ENCODE data around the gene COLGALT1.
"Not testable (repeated sequence)": the region's sequence is repeated elsewhere in the genome, so short reads cannot be mapped to it uniquely, and the experiment has no call there.

COLGALT1 gene

GRCh38 chr19:17517898-17518297 lies 37.6 kb upstream of the COLGALT1 start:
- Histone ChIP-seq H4K20me1 (peaks cover 0 to 5% (median 0%) of the 10 kb centered on the region in 11 experiments; a peak in 2 of 22 replicates), H3K36me3 (peaks cover 52 to 74% (median 64%) of the 10 kb centered on the region in 11 experiments), H3K4me3 (peak overlapping the region in 9 of 10 experiments; percentile 5 to 50 (median 28); a peak in 11 of 20 replicates), H3K4me1 (peaks cover 37 to 67% (median 59%) of the 10 kb centered on the region in 10 experiments), H3K9me3 (replicated peaks in 1 of 11) (peaks cover 23 to 34% (median 31%) of the 10 kb centered on the region in 11 experiments), H3K9ac (no peak overlapping the region), H3K27ac (no peak overlapping the region), H3K4me2 (no peak overlapping the region), H3K27me3 (no peaks in the 10 kb centered on the region)
- TF ChIP-seq Cebpa-rat (IDR thresholded peaks at IDR 0.05): no peak

DNA sequence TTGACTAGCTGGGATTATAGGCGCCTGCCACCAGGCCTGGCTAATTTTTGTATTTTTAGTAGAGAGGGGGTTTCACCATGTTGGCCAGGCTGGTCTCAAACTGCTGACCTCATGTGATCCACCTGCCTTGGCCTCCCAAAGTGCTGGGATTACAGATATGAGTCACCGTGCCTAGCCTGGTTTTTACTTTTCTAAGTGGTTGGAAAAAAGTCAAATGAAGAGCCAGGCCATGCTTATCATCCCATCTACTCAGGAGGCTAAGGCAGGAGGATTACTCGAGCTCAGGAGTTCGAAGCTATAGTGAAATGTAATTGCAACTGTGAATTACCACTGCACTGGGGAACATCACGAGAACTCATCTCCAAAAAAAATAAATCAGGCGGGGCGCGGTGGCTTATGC lies 36.8 kb upstream of the COLGALT1 start:
- not testable (repeated sequence) for H4K20me1 ChIP-seq, H3K27me3 ChIP-seq, H3K9ac ChIP-seq, H3K4me2 ChIP-seq, H3K4me3 ChIP-seq, H3K27ac ChIP-seq
- peaks cover 23 to 34% (median 31%) of the 10 kb centered on the region in 11 experiments for H3K9me3 ChIP-seq (replicated peaks in 1 of 11)
- H3K4me1 ChIP-seq: peaks cover 36 to 66% (median 57%) of the 10 kb centered on the region in 10 experiments
- H3K36me3 ChIP-seq: peaks cover 52 to 74% (median 64%) of the 10 kb centered on the region in 11 experiments

GRCh38 chr19:17519967-17520366 lies 35.5 kb upstream of the COLGALT1 start:
- peak overlapping the region in 1 of 11 experiments; percentile 19; a peak in 1 of 22 replicates for H3K4me2 ChIP-seq
- peaks cover 27 to 39% (median 32%) of the 10 kb centered on the region in 11 experiments for H3K9me3 ChIP-seq (replicated peaks in 1 of 11)
- no peak overlapping the region for H3K4me3 ChIP-seq
- no peak for TF ChIP-seq Cebpa-rat (IDR thresholded peaks at IDR 0.05)
- H3K4me1 ChIP-seq: peaks cover 36 to 67% (median 57%) of the 10 kb centered on the region in 10 experiments
- H3K27ac ChIP-seq: peak overlapping the region in 6 of 11 experiments; percentile 6 to 97 (median 78); a peak in 8 of 22 replicates
- no peaks in the 10 kb centered on the region; a peak in 1 of 22 replicates for H3K27me3 ChIP-seq
- no peaks in the 10 kb centered on the region; a peak in 1 of 22 replicates for H4K20me1 ChIP-seq
- H3K9ac ChIP-seq: peak overlapping the region in 1 of 11 experiments; percentile 38; a peak in 1 of 22 replicates
- peaks cover 52 to 72% (median 63%) of the 10 kb centered on the region in 11 experiments for H3K36me3 ChIP-seq

GRCh38 chr19:17520865-17521264 lies 34.6 kb upstream of the COLGALT1 start:
- H3K27ac ChIP-seq: peak overlapping the region in 8 of 11 experiments; percentile 47 to 97 (median 90); a peak in 16 of 22 replicates
- H3K4me1 ChIP-seq: peaks cover 43 to 67% (median 62%) of the 10 kb centered on the region in 10 experiments
- H4K20me1 ChIP-seq: no peaks in the 10 kb centered on the region
- no peak overlapping the region for H3K4me3 ChIP-seq
- H3K9me3 ChIP-seq (replicated peaks in 1 of 11): peaks cover 27 to 35% (median 30%) of the 10 kb centered on the region in 11 experiments
- peak overlapping the region in 6 of 11 experiments; percentile 4 to 49 (median 44); a peak in 11 of 22 replicates for H3K9ac ChIP-seq
- H3K4me2 ChIP-seq: peak overlapping the region in 10 of 11 experiments; percentile 4 to 97 (median 84); a peak in 10 of 22 replicates
- H3K36me3 ChIP-seq: peaks cover 49 to 63% (median 56%) of the 10 kb centered on the region in 11 experiments
- TF ChIP-seq Cebpa-rat (IDR thresholded peaks at IDR 0.05): no peak
- H3K27me3 ChIP-seq: no peaks in the 10 kb centered on the region; a peak in 1 of 22 replicates

DNA sequence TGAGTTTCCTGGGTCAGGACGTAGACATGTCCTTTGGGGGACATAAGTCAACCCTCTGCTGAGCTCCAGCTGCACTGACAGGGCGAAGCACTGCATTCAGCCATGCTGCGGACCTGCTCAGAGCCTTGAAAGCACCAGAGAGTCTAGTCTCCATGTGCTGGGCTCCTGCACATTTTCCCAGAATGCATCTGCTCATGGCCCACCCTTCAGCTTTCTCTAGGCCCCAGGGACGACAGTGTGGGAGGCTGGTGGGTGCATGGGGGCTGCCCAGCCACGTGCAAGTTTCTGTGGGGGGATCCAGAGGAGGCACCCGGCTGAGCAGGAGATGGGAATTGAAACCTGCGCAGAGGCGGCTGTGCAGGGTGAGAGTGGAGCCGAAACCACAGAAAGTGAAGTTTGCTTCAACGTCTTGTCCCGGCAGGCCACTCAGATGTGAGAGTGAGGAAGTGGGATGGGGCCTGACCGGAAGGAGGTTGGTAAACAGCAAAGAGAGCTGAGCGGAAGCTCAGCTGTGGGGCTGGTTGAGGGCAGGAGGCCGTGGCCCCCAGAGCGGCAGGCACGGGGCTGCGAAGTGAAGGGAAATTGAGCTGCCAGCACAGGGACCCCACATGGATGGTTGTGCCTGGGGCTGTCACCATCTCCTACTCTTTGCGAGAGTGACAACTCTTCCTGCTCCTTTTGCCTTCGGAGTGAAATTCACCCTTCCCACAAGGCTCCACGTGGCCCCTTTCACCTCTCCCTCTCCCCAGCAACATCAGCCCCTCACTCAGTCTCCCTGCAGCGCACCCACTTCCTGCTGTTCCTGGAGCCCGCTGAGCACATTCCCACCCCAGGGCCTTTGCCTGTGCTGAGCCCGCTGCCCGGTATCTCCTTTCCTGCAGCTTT lies 32.2 kb upstream of the COLGALT1 start:
- Histone ChIP-seq H3K27me3 (no peaks in the 10 kb centered on the region; a peak in 1 of 22 replicates), H3K9ac (peak overlapping the region; percentile 49 to 86 (median 80); a peak in 21 of 22 replicates), H3K36me3 (peaks cover 27 to 39% (median 33%) of the 10 kb centered on the region in 11 experiments), H3K4me1 (peaks cover 63 to 86% (median 81%) of the 10 kb centered on the region in 10 experiments), H3K4me3 (peak overlapping the region in 5 of 10 experiments; percentile 21 to 47 (median 38); a peak in 5 of 20 replicates), H3K4me2 (peak overlapping the region; percentile 77 to 97 (median 88)), H3K27ac (peak overlapping the region; percentile 59 to 97 (median 91)), H4K20me1 (no peaks in the 10 kb centered on the region), H3K9me3 (replicated peaks in 1 of 11) (peaks cover 5 to 14% (median 9%) of the 10 kb centered on the region in 11 experiments; a peak in 21 of 22 replicates)
- peak in 5 of 11 experiments; percentile 7 to 79 (median 44); a peak in 6 of 22 replicates for TF ChIP-seq Cebpa-rat (IDR thresholded peaks at IDR 0.05)

- peak overlapping the region in 7 of 11 experiments; percentile 72 to 86 (median 82); a peak in 9 of 22 replicates for H3K9ac ChIP-seq
- peaks cover 63 to 97% (median 87%) of the 10 kb centered on the region in 10 experiments for H3K4me1 ChIP-seq
- peak overlapping the region in 10 of 11 experiments; percentile 8 to 97 (median 91); a peak in 17 of 22 replicates for H3K4me2 ChIP-seq
- H3K9me3 ChIP-seq (replicated peaks in 1 of 11): peaks cover 7 to 20% (median 14%) of the 10 kb centered on the region in 11 experiments; a peak in 21 of 22 replicates
- H3K4me3 ChIP-seq: no peak overlapping the region; a peak in 1 of 20 replicates
- peaks cover 15 to 30% (median 22%) of the 10 kb centered on the region in 11 experiments for H3K36me3 ChIP-seq
- no peak for TF ChIP-seq Cebpa-rat (IDR thresholded peaks at IDR 0.05)
- peak overlapping the region in 9 of 11 experiments; percentile 80 to 97 (median 92); a peak in 17 of 22 replicates for H3K27ac ChIP-seq
- no peaks in the 10 kb centered on the region for H4K20me1 ChIP-seq
- H3K27me3 ChIP-seq: no peaks in the 10 kb centered on the region; a peak in 1 of 22 replicates
Measured at GRCh38 chr19:17524651-17525050, 30.8 kb upstream of the COLGALT1 start.

DNA sequence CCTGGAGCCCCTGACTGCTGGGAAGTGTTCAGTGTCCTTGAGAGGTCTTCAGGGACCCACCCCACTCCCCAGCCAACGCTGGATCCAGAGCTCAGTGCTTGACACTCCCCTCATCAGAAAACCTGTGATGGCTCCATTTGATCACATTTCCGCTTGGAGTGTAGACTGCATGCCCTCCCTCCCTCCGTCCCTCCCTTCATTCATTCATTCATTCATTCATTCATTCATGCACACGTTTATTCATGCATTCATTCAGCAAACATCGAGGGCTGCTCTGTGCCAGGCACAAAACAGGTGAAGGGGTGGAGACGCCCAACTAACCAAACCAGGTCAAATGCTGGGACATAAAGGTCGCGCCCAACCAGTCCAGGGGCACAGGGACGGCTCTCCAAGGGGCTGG lies 30.3 kb upstream of the COLGALT1 start:
- peak overlapping the region in 8 of 11 experiments; percentile 87 to 97 (median 94); a peak in 15 of 22 replicates for H3K27ac ChIP-seq
- peaks cover 7 to 20% (median 14%) of the 10 kb centered on the region in 11 experiments; a peak in 21 of 22 replicates for H3K9me3 ChIP-seq (replicated peaks in 1 of 11)
- peaks cover 68 to 98% (median 88%) of the 10 kb centered on the region in 10 experiments for H3K4me1 ChIP-seq
- peak overlapping the region in 5 of 11 experiments; percentile 20 to 86 (median 85); a peak in 8 of 22 replicates for H3K9ac ChIP-seq
- H3K4me2 ChIP-seq: peak overlapping the region in 10 of 11 experiments; percentile 8 to 97 (median 91); a peak in 18 of 22 replicates
- peaks cover 13 to 25% (median 17%) of the 10 kb centered on the region in 11 experiments for H3K36me3 ChIP-seq
- no peak overlapping the region for H3K4me3 ChIP-seq
- TF ChIP-seq Cebpa-rat (IDR thresholded peaks at IDR 0.05): no peak
- H3K27me3 ChIP-seq: no peaks in the 10 kb centered on the region; a peak in 1 of 22 replicates
- no peaks in the 10 kb centered on the region for H4K20me1 ChIP-seq

- H3K9me3 ChIP-seq (replicated peaks in 1 of 11): peaks cover 7 to 20% (median 14%) of the 10 kb centered on the region in 11 experiments; a peak in 21 of 22 replicates
- peak overlapping the region in 10 of 11 experiments; percentile 16 to 85 (median 66); a peak in 18 of 22 replicates for H3K9ac ChIP-seq
- H3K27me3 ChIP-seq: no peaks in the 10 kb centered on the region; a peak in 1 of 22 replicates
- peaks cover 67 to 97% (median 84%) of the 10 kb centered on the region in 10 experiments for H3K4me1 ChIP-seq
- no peak for TF ChIP-seq Cebpa-rat (IDR thresholded peaks at IDR 0.05)
- peak overlapping the region in 7 of 10 experiments; percentile 44 to 62 (median 53); a peak in 13 of 20 replicates for H3K4me3 ChIP-seq
- H3K4me2 ChIP-seq: peak overlapping the region; percentile 73 to 97 (median 88)
- no peaks in the 10 kb centered on the region; a peak in 1 of 22 replicates for H4K20me1 ChIP-seq
- H3K27ac ChIP-seq: peak overlapping the region in 9 of 11 experiments; percentile 23 to 97 (median 91); a peak in 17 of 22 replicates
- peaks cover 0 to 15% (median 3%) of the 10 kb centered on the region in 11 experiments; a peak in 10 of 22 replicates for H3K36me3 ChIP-seq
Measured at GRCh38 chr19:17526922-17527321, 28.5 kb upstream of the COLGALT1 start.

All from BLaER1 treated with 17β-estradiol and CSF1 and Interleukin-3, amounts not matched to agents 10 nM and 100 nM (cell line).